ENCODE data around the gene ZNF615.

ZNF615 gene

GRCh38 chr19:51944798-51945552, 63.0 kb downstream of the ZNF615 start:
- peaks cover 42 to 56% of the 10 kb centered on the region in 2 experiments for H3K36me3 ChIP-seq (ENCODE audit: control insufficient read depth in 2 of 2, insufficient read depth in 1 of 2, low read length in 2 of 2)
- TF ChIP-seq ZNF830 (tag by site-specific recombination; IDR thresholded peaks at IDR 0.05; ENCODE audit: low read depth) (no peak), MYNN (tag by site-specific recombination; IDR thresholded peaks at IDR 0.05; ENCODE audit: borderline replicate concordance) (no peak), ZNF184 (tag by site-specific recombination; IDR thresholded peaks at IDR 0.05) (no peak), ZNF707 (tag by site-specific recombination; IDR thresholded peaks at IDR 0.05) (no peak), KLF16 (tag by site-specific recombination; IDR thresholded peaks at IDR 0.05) (no peak), SETDB1 (IDR thresholded peaks at IDR 0.05; ENCODE audit: insufficient read length, low read length) (peak; percentile 98), KLF8 (tag by site-specific recombination; IDR thresholded peaks at IDR 0.05) (no peak), ZNF274 (IDR thresholded peaks at IDR 0.05; ENCODE audit: low read length) (no peak), ZNF274 (tag by site-specific recombination; IDR thresholded peaks at IDR 0.05; ENCODE audit: borderline replicate concordance) (peak; percentile 74; the same call in 1 of the 2 replicates), TRIM28 (IDR thresholded peaks at IDR 0.05; ENCODE audit: borderline replicate concordance, low read length) (peak; percentile 74; the same call in 1 of the 2 replicates)
- no peak overlapping the region for H3K27ac ChIP-seq (ENCODE audit: extremely low read depth, low read depth, low read length)
- H3K9me3 ChIP-seq (ENCODE audit: control insufficient read depth, insufficient read depth, low read depth, low read length) = peaks cover 6% of the 10 kb centered on the region
- H3K4me3 ChIP-seq (ENCODE audit: low read depth, low read length) = no peak overlapping the region
- ChIA-PET POLR2A (interaction anchor here (0.6 kb wide), 1 partner anchor 333 kb away, joined by 8 read pairs; no protein-coding TSS in a partner anchor), CTCF (no interaction called here)
- H3K4me1 ChIP-seq (ENCODE audit: control insufficient read depth, insufficient read depth, low read length) = no peaks in the 10 kb centered on the region

Measured in HEK293 (cell line).